ENCODE data around the gene ATXN7L1. TPM values are rescaled to one million over a fixed set of nuclear protein-coding genes. Genes with fewer than 3 reads are reported as not detected.

Gene ATXN7L1
- total RNA-seq, 6 experiments from 2014 or later, result 7.1 to 15.7 (median 11.0) TPM

GRCh38 chr7:105723572-105723971 is 152.8 kb downstream of the ATXN7L1 start:
- Histone ChIP-seq H3K27me3 (no peaks in the 10 kb centered on the region), H3K9me3 (no peaks in the 10 kb centered on the region), H3K4me3 (no peak overlapping the region), H3K4me1 (peaks cover 0 to under 1% (median 0%) of the 10 kb centered on the region in 4 donors), H3K27ac (no peak overlapping the region), H3K36me3 (no peaks in the 10 kb centered on the region)
- 80% methylated on average over 4 of the region's 5 CpGs for WGBS (ENCODE audit: insufficient coverage, low coverage, low lambda C conversion rate, missing lambda C conversion rate)
- DNase-seq (no peak), ATAC-seq (no peak)
- TF ChIP-seq POLR2A (IDR thresholded peaks at IDR 0.05), result no peak
- no peak for TF ChIP-seq CTCF (IDR thresholded peaks at IDR 0.05)
- intact Hi-C loops (cut with DNase I), result no loop called here

GRCh38 chr7:105721571-105722104 is 154.8 kb downstream of the ATXN7L1 start:
- H3K27me3 ChIP-seq, result no peaks in the 10 kb centered on the region
- 89% methylated on average over 1 of the region's 5 CpGs for WGBS (ENCODE audit: insufficient coverage, low coverage, low lambda C conversion rate, missing lambda C conversion rate)
- H3K27ac ChIP-seq, result no peak overlapping the region
- no peaks in the 10 kb centered on the region for H3K9me3 ChIP-seq
- DNase-seq (no peak), ATAC-seq (no peak)
- no peaks in the 10 kb centered on the region for H3K36me3 ChIP-seq
- intact Hi-C loops (cut with DNase I), result no loop called here
- no peak for TF ChIP-seq POLR2A (IDR thresholded peaks at IDR 0.05)
- no peak for TF ChIP-seq CTCF (IDR thresholded peaks at IDR 0.05)
- H3K4me3 ChIP-seq, result no peak overlapping the region
- peaks cover 0 to 5% (median 0%) of the 10 kb centered on the region in 4 donors for H3K4me1 ChIP-seq

GRCh38 chr7:105719919-105720318 is 156.5 kb downstream of the ATXN7L1 start:
- Histone ChIP-seq H3K4me1 (peaks cover 0 to 5% (median 0%) of the 10 kb centered on the region in 4 donors), H3K36me3 (no peaks in the 10 kb centered on the region), H3K27me3 (no peaks in the 10 kb centered on the region), H3K27ac (no peak overlapping the region), H3K4me3 (no peak overlapping the region), H3K9me3 (no peaks in the 10 kb centered on the region)
- TF ChIP-seq CTCF (IDR thresholded peaks at IDR 0.05) (no peak), POLR2A (IDR thresholded peaks at IDR 0.05) (no peak)
- DNase-seq (no peak), ATAC-seq (no peak)
- WGBS (ENCODE audit: insufficient coverage, low coverage, low lambda C conversion rate, missing lambda C conversion rate), result 90% methylated on average over 2 of the region's 4 CpGs
- intact Hi-C loops (cut with DNase I), result no loop called here

- no peaks in the 10 kb centered on the region for H3K9me3 ChIP-seq
- TF ChIP-seq POLR2A (IDR thresholded peaks at IDR 0.05) (no peak), CTCF (IDR thresholded peaks at IDR 0.05) (no peak)
- H3K4me3 ChIP-seq, result no peak overlapping the region
- intact Hi-C loops (cut with DNase I), result no loop called here
- H3K36me3 ChIP-seq, result no peaks in the 10 kb centered on the region
- DNase-seq (no peak), ATAC-seq (no peak)
- 67% methylated on average over 2 of the region's 2 CpGs for WGBS (ENCODE audit: insufficient coverage, low coverage, low lambda C conversion rate, missing lambda C conversion rate)
- H3K27ac ChIP-seq, result no peak overlapping the region
- H3K27me3 ChIP-seq, result no peaks in the 10 kb centered on the region
- peaks cover 0 to 5% (median 0%) of the 10 kb centered on the region in 4 donors for H3K4me1 ChIP-seq
Observed at GRCh38 chr7:105719395-105719794, 157.0 kb downstream of the ATXN7L1 start.
